PC-3 (cell line): ENCODE results near the gene SSUH2. TPM values are rescaled to one million over a fixed set of nuclear protein-coding genes. Genes with fewer than 3 reads are reported as not detected.

Source experiments
- ATAC-seq: fragments of 200-7000 bp; cut with Tn5 transposase; 2 replicates; pipeline ENCODE4 v1.9.1; 2020; ENCODE audit warnings: mild to moderate bottlenecking, moderate library complexity
- BruUV-seq: library from RNA; stranded (reverse); fragments of 400-500 nt; replicated peaks from 2 replicates; lab custom pipeline; 2021; lab: Mats Ljungman, UMichigan
- CTCF ChIA-PET: fragments of 300-600 bp; sonication (Branson Sonifier 250); formaldehyde crosslinking; loops from one replicate; lab custom pipeline; 2022; ENCODE audit warnings: antibody characterized with exemption; lab: Charles Lee
- POLR2A ChIA-PET: fragments of 300-600 bp; sonication (Branson Sonifier 250); formaldehyde crosslinking; loops from one replicate; lab custom pipeline; 2022; ENCODE audit warnings: antibody characterized with exemption; ENCODE audit not compliant: unreplicated experiment; lab: Charles Lee
- DNase-seq: peaks from one replicate; pipeline ENCODE4 v3.0.0-alpha.2; 2015
- H2AFZ ChIP-seq: fragments of 300-600 bp; sonication (generic); 2 replicates; pipeline ENCODE4 v1.6.0; 2016; ENCODE audit warnings: antibody characterized with exemption, low read length
- H3F3A ChIP-seq: fragments of 300-600 bp; sonication (generic); one replicate; pipeline ENCODE4 v1.6.0; 2017; ENCODE audit warnings: antibody characterized with exemption, low read length, control low read depth, mild to moderate bottlenecking; ENCODE audit not compliant: unreplicated experiment
- H3K27ac ChIP-seq: fragments of 300-600 bp; sonication (generic); 2 replicates; pipeline ENCODE4 v1.5.1; 2016; ENCODE audit warnings: mild to moderate bottlenecking, low read length
- H3K27me3 ChIP-seq: fragments of 300-600 bp; sonication (generic); 2 replicates; pipeline ENCODE4 v1.6.1; 2016; ENCODE audit warnings: low read length, mixed read lengths
- H3K36me3 ChIP-seq: fragments of 300-600 bp; sonication (generic); 2 replicates; pipeline ENCODE4 v1.6.1; 2016; ENCODE audit warnings: low read depth, mixed run types, low read length, mixed read lengths
- H3K4me1 ChIP-seq: fragments of 300-600 bp; sonication (generic); 2 replicates; pipeline ENCODE4 v1.5.1; 2016; ENCODE audit warnings: low read length; ENCODE audit not compliant: insufficient read depth
- H3K4me2 ChIP-seq: fragments of 300-600 bp; sonication (generic); 2 replicates; pipeline ENCODE4 v1.6.0; 2016; ENCODE audit warnings: low read length
- H3K4me3 ChIP-seq: fragments of 300-600 bp; sonication (generic); 2 replicates; pipeline ENCODE4 v1.5.1; 2016; ENCODE audit warnings: mild to moderate bottlenecking, low read length, mixed read lengths
- H3K79me2 ChIP-seq: fragments of 300-600 bp; sonication (generic); 2 replicates; pipeline ENCODE4 v1.6.1; 2017; ENCODE audit warnings: low read length, mixed read lengths
- H3K9ac ChIP-seq: fragments of 300-600 bp; sonication (generic); 2 replicates; pipeline ENCODE4 v1.6.0; 2016; ENCODE audit warnings: mild to moderate bottlenecking, low read length
- H3K9me2 ChIP-seq: fragments of 300-600 bp; sonication (generic); replicated peaks from 2 replicates; pipeline ENCODE4 v1.6.1; 2016; ENCODE audit warnings: mixed run types, low read length, mixed read lengths
- H3K9me3 ChIP-seq: fragments of 300-600 bp; sonication (generic); 2 replicates; pipeline ENCODE4 v1.6.1; 2016; ENCODE audit warnings: low read length, mixed read lengths
- H4K20me1 ChIP-seq: fragments of 300-600 bp; sonication (generic); 2 replicates; pipeline ENCODE4 v1.6.1; 2016; ENCODE audit warnings: low read length, mixed read lengths
- CTCF ChIP-seq: fragments of 300-600 bp; sonication (generic); conservative IDR thresholded peaks from 2 replicates; pipeline ENCODE4 v1.5.1; 2017; ENCODE audit warnings: antibody characterized with exemption, low read depth, mild to moderate bottlenecking, low read length
- EZH2 ChIP-seq: fragments of 300-600 bp; sonication (generic); IDR thresholded peaks from one replicate; pipeline ENCODE4 v1.6.1; 2017; ENCODE audit warnings: antibody characterized with exemption, mild to moderate bottlenecking, low read length; ENCODE audit not compliant: unreplicated experiment
- EZH2phosphoT487 ChIP-seq: fragments of 300-600 bp; sonication (generic); IDR thresholded peaks from 2 replicates; pipeline ENCODE4 v1.6.1; 2018; ENCODE audit warnings: mild to moderate bottlenecking, antibody characterized with exemption, low read length, borderline replicate concordance
- intact Hi-C: fragments of 100-400 bp; cut with micrococcal nuclease; formaldehyde crosslinking; loops from 2 replicates; pipeline ENCODE4 v1.9.0; 2023
- total RNA-seq: library from RNA; depleted of rRNA; stranded (reverse); fragments of >200 nt; gene quantifications from 2 replicates; pipeline ENCODE4 v1.2.3, GENCODE V29; 2014

The SSUH2 gene
- total RNA-seq, 1 experiment from 2014 or later: 0.44 TPM

- no peaks in the 10 kb centered on the region for H3K79me2 ChIP-seq
- POLR2A ChIA-PET: no interaction called here
- TF ChIP-seq CTCF (no peak; the same call in 1 of the 2 replicates), EZH2 (no peak), EZH2phosphoT487 (no peak)
- H3K4me2 ChIP-seq: no peak overlapping the region
- H3K4me1 ChIP-seq: no peaks in the 10 kb centered on the region
- H3K4me3 ChIP-seq: no peak overlapping the region
- no peaks in the 10 kb centered on the region for H3K27me3 ChIP-seq
- intact Hi-C loops: loop anchor here (10.0 kb wide), 1 partner anchor 236 kb away; no protein-coding TSS in a partner anchor
- ATAC-seq (no peak), DNase-seq (no peak)
- no peak overlapping the region for H3K27ac ChIP-seq
- no peaks in the 10 kb centered on the region for H3K9me3 ChIP-seq
- no peaks in the 10 kb centered on the region for H3K9me2 ChIP-seq
- H3F3A ChIP-seq: no peaks in the 10 kb centered on the region
- no TSS peak for BruUV-seq
- no peak overlapping the region for H2AFZ ChIP-seq
- no peaks in the 10 kb centered on the region for H4K20me1 ChIP-seq
- CTCF ChIA-PET: interaction anchor here (1.0 kb wide), 1 partner anchor 101 kb away, joined by 7 read pairs; the partner anchor contains the start of gene OXTR
- H3K36me3 ChIP-seq: no peaks in the 10 kb centered on the region
- no peak overlapping the region for H3K9ac ChIP-seq
Observed at GRCh38 chr3:8669019-8669418, 24.4 kb upstream of the SSUH2 start.

- Histone ChIP-seq H3K27me3 (no peaks in the 10 kb centered on the region), H3K27ac (no peak overlapping the region), H3K4me2 (no peak overlapping the region), H3K4me1 (no peaks in the 10 kb centered on the region), H4K20me1 (no peaks in the 10 kb centered on the region), H3K9me2 (no peaks in the 10 kb centered on the region), H3K36me3 (no peaks in the 10 kb centered on the region), H3K79me2 (no peaks in the 10 kb centered on the region), H3F3A (no peaks in the 10 kb centered on the region), H3K9ac (no peak overlapping the region), H2AFZ (no peak overlapping the region), H3K9me3 (no peaks in the 10 kb centered on the region), H3K4me3 (no peak overlapping the region)
- no TSS peak for BruUV-seq
- intact Hi-C loops: loop anchor here (10.0 kb wide), 1 partner anchor 237 kb away; no protein-coding TSS in a partner anchor
- ChIA-PET POLR2A (no interaction called here), CTCF (no interaction called here)
- ATAC-seq: peak; percentile 49; the same call in 1 of the 2 replicates
- no peak for TF ChIP-seq CTCF
- DNase-seq: peak; percentile 30
Observed at GRCh38 chr3:8668216-8668615, 23.6 kb upstream of the SSUH2 start.

GRCh38 chr3:8667463-8668091, 23.0 kb upstream of the SSUH2 start:
- Histone ChIP-seq H3K9me3 (no peaks in the 10 kb centered on the region), H3K4me1 (no peaks in the 10 kb centered on the region), H3K36me3 (no peaks in the 10 kb centered on the region), H3K9me2 (no peaks in the 10 kb centered on the region), H3K4me3 (no peak overlapping the region), H3K79me2 (no peaks in the 10 kb centered on the region), H3K27ac (no peak overlapping the region), H4K20me1 (no peaks in the 10 kb centered on the region), H3K9ac (no peak overlapping the region), H3K4me2 (no peak overlapping the region), H3K27me3 (no peaks in the 10 kb centered on the region), H2AFZ (no peak overlapping the region), H3F3A (no peaks in the 10 kb centered on the region)
- ChIA-PET POLR2A (no interaction called here), CTCF (no interaction called here)
- intact Hi-C loops: loop anchor here (10.0 kb wide), 1 partner anchor 237 kb away; no protein-coding TSS in a partner anchor
- no TSS peak for BruUV-seq
- no peak for TF ChIP-seq EZH2
- TF ChIP-seq CTCF: no peak
- no peak for TF ChIP-seq EZH2phosphoT487
- ATAC-seq (no peak), DNase-seq (no peak)
